Vagina (tissue), 2 donors: Measurements from ENCODE around the gene INPP4A.

Experiments
- CTCF ChIP-seq, 3 experiments: fragments of 450-650 bp in 2 of 3; fragments of 200-600 bp in 1 of 3; sonication (generic) in 1 of 3; IDR thresholded peaks; one replicate each; pipeline ENCODE4 v1.5.1; 2017 to 2019; ENCODE audit warnings: antibody characterized with exemption in 3 of 3, mild to moderate bottlenecking in 2 of 3, moderate library complexity in 2 of 3
- POLR2A ChIP-seq, 2 donors: fragments of 450-650 bp; IDR thresholded peaks; one replicate each; pipeline ENCODE4 v1.6.1; 2017; ENCODE audit warnings: antibody characterized with exemption in 2 of 2, mild to moderate bottlenecking in 2 of 2, moderate library complexity in 2 of 2

GRCh38 chr2:98512699-98513098 lies 68.0 kb downstream of the INPP4A start:
- no peak for TF ChIP-seq POLR2A (IDR thresholded peaks at IDR 0.05)
- no peak for TF ChIP-seq CTCF (IDR thresholded peaks at IDR 0.05)
